TTC549 (cell line): ENCODE results near the gene DPM1.

Source experiments
- FAIRE-seq: peaks from 2 replicates; lab custom pipeline; 2012; peaks lifted over from hg19 to GRCh38; lab: Jason Lieb, UNC

Gene DPM1

GRCh38 chr20:50957798-50958614 lies at the start of gene DPM1:
Gene DPM1 (minus strand): TSS chr20:50958532. CDS start chr20:50958523, 9 bp downstream.
- FAIRE-seq: no peak

GRCh38 chr20:51005214-51005613 lies 46.9 kb upstream of the DPM1 start:
- no peak for FAIRE-seq

GRCh38 chr20:51004781-51005180 lies 46.4 kb upstream of the DPM1 start:
- no peak for FAIRE-seq

GRCh38 chr20:51004305-51004727 lies 46.0 kb upstream of the DPM1 start:
- FAIRE-seq: no peak

- FAIRE-seq: no peak
Observed at GRCh38 chr20:51003753-51004152, 45.4 kb upstream of the DPM1 start.

- FAIRE-seq: no peak
Observed at GRCh38 chr20:51002633-51003032, 44.3 kb upstream of the DPM1 start.

- no peak for FAIRE-seq
Observed at GRCh38 chr20:51001430-51002265, 43.3 kb upstream of the DPM1 start.

- no peak for FAIRE-seq
Observed at GRCh38 chr20:50999355-50999754, 41.0 kb upstream of the DPM1 start.

GRCh38 chr20:50996901-50997865 lies 38.9 kb upstream of the DPM1 start:
- no peak for FAIRE-seq

GRCh38 chr20:50995506-50995905 lies 37.2 kb upstream of the DPM1 start:
- no peak for FAIRE-seq

GRCh38 chr20:50993876-50994275 lies 35.5 kb upstream of the DPM1 start:
- no peak for FAIRE-seq

- FAIRE-seq: peak; percentile 66
Observed at GRCh38 chr20:50992733-50993457, 34.6 kb upstream of the DPM1 start.

- no peak for FAIRE-seq
Observed at GRCh38 chr20:50992336-50992732, 34.0 kb upstream of the DPM1 start.

GRCh38 chr20:50991076-50991475 lies 32.7 kb upstream of the DPM1 start:
- no peak for FAIRE-seq

- peak; percentile 79 for FAIRE-seq
Observed at GRCh38 chr20:50987493-50988210, 29.3 kb upstream of the DPM1 start.

GRCh38 chr20:50983321-50983720 lies 25.0 kb upstream of the DPM1 start:
- FAIRE-seq: no peak

- no peak for FAIRE-seq
Observed at GRCh38 chr20:50982363-50982762, 24.0 kb upstream of the DPM1 start.

- FAIRE-seq: no peak
Observed at GRCh38 chr20:50981714-50982048, 23.3 kb upstream of the DPM1 start.

- FAIRE-seq: no peak
Observed at GRCh38 chr20:50980851-50981713, 22.8 kb upstream of the DPM1 start.
